Measurements from ENCODE around the gene ITGA11.
"Not testable (repeated sequence)": the region's sequence is repeated elsewhere in the genome, so short reads cannot be mapped to it uniquely, and the experiment has no call there.

Gene ITGA11

GRCh38 chr15:68425428-68426060 is 6.4 kb downstream of the ITGA11 start:
- no peak for DNase-seq

DNA sequence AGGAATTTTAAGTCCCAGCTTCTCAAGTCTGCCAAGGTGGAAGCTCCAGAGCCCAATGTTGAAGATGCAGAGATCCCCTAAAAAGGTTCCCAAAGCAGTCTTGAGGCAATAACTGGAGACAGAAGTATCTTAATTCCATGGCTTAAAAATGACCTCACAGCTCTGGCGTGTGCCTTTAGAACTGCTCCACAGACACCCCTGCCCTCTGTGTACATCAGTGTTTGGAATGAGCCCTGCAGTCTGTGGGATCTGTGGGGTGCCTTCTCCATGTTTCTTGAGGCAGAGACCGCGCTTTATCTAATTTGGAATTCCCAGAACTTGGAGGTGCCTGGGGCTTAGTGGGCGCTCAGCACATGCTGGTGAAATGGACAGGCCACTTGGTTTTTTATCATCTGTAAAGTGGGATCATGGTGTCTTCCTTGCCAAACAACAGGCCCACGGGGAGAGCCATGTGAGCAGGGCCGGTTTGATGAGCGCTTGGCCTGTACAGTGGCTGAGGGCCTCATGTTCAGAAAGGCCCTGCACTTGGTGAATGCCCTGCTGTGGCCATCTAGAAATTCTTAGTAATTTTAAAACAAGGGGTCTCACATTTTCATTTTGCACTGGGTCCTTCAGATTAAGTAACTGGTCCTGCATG is 7.1 kb downstream of the ITGA11 start:
- no peak for DNase-seq

DNA sequence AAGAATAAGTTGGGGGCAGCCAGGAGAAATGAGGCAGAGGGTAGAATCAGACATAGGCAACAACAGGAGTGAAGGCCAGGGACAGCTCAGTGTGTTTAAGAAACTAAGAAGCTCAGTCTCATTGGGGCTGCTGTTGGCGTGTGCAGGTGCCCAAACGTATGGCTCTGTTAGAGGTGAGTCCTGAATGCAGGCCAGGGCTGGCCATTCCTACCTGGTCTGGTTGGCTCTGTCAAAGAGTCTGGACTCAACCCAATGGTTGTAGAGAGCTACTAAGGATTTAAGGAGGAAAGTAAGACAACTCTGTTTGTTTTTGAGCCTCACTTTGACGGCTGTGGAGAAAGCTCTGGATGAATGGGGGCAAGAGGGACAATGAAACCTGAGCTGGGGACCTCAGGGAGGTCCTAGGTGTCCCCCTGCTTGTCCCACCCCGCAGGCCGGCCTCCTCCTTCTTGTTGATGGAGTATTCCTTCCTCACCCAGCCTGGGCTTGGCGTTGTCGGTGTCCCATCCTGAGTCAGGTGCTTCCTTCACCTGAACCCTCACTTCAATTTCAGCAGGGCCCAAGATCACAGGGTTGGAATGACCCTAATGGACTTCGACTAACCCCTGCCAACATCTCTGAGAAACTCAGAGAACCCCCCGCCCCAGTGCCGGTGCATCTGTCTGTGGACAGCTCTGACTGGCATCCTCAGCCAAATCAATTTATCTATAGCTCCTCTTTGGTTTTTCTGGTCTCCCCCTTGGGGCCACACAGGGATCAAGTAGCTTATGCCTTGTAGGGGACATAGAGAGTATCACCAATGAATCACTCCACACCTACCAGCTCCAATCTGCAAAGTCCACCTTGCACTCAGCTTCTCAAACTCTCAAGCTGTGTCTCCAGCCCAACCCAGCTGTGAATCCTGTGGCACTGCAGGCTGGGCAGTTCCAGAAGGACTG is 8.3 kb downstream of the ITGA11 start:
- DNase-seq: no peak

GRCh38 chr15:68422403-68423145 is 9.4 kb downstream of the ITGA11 start:
- not testable (repeated sequence) for DNase-seq

GRCh38 chr15:68421798-68422402 is 10.1 kb downstream of the ITGA11 start:
- no peak for DNase-seq

- DNase-seq: no peak
These were observed 10.8 kb downstream of the ITGA11 start for GRCh38 chr15:68421115-68421551.

DNA sequence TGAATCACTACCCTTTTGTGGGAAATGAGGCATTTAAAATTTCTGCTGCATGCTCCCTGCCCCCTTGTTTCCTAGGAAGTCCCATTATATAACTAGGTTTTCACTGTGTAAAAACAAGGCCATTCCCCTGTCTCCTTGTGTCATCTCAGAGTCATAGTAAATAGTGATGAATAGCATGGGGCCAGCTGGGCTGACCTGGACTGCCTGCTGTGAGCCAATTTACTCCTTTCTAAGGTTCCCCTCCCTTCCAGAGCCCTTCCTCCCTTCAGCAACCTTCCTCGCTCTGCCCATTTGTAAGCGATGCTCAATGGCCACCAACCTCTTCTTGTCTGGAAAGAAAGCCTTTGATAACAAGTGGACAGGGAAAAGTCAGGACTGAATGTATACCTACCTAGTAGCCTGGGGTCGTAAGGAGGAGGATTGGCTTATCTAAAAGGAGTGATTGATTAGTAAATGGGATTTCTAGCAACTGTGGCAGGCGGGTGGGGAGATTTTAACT is 11.7 kb downstream of the ITGA11 start:
- DNase-seq: no peak

DNA sequence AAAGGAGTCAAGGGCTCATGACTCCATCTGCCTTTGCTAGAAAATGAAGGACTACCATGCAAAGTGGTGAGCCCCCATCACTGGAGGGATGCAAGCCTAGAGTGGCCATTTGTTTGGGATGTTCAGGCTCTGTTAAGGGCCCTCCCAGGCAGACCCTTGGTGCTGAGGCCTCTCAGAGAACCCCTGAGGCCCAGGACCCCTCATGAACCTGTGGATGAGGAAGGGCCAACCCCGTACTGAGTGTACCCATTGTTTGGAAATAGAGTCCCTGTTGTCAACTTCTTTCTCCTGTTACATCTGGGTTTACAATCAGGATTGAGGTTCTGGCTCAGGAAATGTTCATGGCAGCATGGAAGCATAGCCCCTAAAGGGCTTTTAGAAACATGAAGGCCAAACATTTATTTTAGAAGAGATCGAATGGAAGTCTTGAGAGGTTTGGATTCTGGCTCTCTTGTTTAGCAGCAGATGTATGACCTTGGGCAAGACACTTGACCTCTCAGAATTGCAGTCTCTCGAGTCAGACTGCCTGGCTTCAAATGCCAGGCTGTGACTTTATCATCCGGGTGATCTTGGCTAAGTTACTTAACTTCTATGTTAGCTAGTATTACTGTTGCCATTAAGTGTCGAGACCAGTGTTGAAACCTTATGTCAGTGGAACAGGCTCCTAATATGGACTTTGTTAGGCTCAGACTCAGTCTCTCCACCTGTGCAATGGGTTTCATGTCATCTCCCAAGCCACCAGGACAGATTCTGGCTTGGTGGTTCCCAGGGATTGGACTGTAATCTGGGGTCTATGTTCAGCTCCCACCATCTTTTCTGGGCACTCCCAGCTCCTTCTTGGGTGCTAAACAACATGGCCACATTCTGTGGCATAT is 12.4 kb downstream of the ITGA11 start:
- no peak for DNase-seq

DNA sequence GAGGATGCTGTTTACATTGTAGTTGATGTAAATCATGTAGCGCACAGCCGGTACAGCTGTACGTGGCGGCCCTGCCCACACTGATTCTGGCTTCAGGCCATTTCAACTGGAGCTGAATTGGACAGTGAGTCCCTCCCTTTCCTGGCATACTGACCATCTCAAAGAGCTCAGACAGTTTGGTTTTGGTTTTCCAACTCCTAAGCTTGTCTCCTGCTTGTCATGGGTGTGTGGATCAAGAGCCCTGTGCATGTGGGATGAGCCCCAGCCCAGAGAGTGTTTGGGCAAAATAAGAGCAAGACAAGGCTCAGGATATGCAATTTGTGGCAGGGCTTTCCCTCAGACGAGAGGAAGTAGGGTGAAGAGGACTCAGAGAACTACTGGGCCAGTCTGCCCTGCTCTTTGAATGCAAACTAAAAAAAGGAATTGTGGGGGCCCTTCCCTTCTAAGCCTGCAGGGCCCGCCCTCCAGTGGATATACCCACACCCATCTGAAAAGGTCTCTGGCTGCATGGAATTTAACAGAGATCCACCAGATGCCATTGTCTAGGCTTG is 13.3 kb downstream of the ITGA11 start:
- DNase-seq: no peak

- no peak for DNase-seq
These were observed 14.1 kb downstream of the ITGA11 start for GRCh38 chr15:68417897-68418296.

- DNase-seq: no peak
These were observed 14.9 kb downstream of the ITGA11 start for GRCh38 chr15:68417051-68417450.

DNA sequence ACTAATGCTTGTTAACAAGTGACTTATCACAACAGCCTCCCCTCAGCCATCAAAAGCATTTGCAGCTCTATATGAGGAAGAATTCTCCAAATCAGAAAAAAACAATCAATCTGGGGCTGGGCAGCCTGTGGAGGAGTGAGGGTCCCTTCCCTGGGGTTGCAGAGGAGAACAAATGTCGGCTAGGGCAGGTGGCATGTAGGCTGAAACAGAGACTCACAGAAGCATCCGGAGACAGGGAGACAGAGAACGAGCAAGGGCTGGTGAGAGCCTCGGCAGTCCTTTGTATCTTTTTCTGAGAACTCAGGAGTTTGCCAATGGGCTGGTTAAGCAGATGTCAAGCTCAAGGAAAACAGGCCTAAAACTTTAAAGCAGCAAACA is 15.8 kb downstream of the ITGA11 start:
- no peak for DNase-seq

DNA sequence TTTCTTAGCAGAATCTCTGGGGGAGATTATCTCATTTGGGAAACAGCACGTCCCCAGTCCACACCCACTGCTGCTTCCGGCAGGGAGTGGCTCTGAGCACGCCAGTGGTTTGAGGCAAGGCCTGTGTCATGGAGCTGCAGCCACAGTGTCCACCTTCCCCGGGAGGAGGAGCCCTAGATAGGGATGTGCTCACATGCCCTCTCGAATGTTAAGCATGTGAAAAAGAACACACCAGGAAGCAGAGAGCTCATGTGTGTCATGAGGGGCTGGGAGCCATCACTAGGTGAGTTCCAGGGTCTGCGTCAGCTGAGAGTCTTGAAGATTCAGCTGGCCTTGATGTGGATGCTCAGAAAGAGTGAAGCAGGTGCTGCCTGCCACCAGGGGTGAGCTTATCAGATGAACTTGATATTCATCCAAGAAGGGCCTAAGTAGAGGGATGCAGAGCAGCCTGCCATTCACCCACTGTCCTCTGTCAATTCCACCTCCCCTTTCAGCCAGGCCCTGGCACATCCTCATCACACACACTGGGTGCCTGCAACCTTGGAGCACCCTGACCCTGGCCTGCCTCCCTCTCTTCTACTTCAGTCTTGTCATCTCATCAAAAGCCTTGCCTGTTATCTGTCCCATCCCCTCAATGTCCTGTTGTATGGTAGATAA is 16.3 kb downstream of the ITGA11 start:
- DNase-seq: no peak

DNA sequence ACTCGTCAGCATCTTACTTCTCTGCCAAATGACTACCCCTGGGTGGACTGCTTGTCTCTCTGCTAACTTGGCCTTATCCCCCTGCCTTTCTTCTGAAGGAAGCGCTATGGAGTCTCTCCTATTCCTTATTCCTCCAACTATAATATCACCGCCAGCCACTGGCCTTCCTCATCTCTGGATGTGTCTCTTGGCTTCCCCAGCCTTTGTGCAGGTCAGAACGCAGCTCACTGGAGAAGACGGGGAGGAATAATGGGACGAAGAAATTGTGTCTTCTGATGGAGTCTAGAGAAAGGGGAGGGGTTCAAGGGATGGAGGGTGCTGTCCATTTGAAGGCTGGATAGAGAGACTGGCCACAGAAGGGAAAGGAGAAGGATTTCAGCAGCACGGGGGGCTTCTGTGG is 16.9 kb downstream of the ITGA11 start:
- no peak for DNase-seq

GRCh38 chr15:68414591-68414990 is 17.4 kb downstream of the ITGA11 start:
- no peak for DNase-seq

DNA sequence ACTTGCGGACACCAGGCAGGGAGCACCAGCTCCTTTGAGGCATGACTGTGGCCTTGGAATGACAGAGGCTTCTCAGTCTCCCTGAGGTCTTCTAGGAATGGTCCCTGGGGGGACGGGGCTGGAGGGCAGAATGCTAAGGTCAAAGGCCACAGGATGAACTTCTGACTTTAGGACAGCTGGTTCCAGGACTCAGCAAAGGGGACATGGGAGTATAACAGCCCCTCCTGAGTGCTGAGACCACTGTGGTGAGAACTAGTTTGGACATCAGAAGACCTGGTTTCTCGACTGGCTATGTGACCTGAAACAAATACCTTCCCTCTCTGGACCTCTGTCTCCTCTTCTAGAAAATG is 17.8 kb downstream of the ITGA11 start:
- DNase-seq: no peak

DNA sequence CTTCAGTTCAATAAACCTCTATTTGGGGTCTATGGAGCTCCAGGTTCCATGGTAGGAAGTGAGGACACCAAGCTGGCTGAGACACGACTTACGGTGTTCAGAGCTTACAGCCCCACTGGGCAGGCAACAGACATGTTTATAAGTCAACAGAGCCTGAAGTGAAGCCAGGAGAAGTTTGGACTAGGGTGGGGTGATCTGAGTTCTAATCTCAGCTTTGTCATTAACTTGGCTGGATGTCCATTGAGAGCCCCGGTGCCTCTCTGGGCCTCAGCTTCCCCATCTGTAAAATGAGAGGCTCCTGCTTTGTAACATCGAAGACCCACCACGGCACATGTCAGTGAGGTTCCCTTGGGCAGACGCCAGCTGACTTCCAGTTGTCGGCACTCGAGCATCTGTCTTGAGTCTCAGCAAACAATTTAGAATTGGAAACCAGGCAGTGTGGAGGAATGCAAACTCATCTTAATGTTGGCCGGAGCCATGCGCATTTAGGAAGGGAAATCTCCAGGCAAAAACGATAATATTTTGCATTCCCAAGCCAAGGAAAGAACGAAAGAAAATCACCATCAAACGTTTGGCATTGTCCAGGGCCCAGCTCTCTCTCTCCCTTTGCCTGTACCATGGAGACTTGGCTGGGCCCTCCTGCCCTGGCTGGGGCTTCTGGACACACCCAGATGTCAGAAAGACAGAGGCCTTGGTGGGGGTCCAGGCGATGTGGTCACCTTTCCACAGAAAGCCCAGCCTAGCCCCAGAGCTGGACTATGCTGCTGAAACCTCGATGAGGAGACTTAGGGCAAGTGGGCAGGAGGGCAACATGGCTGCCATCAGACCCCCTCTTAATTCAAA is 18.4 kb downstream of the ITGA11 start:
- no peak for DNase-seq

DNA sequence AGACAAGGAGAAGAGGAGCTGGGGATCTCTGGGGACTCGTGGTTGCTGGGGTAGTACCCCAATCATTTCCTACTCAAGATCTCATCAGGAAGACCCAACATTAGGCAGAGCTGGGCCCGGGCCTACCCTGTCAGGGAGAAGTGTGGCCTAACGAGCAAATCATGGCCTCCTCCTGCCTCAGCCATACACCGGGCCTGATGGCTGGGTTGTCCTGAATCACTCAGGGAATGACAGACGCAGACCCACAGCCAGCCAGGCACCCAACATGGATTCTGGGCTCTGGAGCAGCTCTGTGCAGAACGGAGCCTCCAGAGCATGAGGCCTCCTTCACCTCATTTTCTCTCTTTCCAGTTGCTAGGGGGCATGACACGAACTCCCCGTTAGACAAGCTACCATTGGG is 19.7 kb downstream of the ITGA11 start:
- no peak for DNase-seq

DNA sequence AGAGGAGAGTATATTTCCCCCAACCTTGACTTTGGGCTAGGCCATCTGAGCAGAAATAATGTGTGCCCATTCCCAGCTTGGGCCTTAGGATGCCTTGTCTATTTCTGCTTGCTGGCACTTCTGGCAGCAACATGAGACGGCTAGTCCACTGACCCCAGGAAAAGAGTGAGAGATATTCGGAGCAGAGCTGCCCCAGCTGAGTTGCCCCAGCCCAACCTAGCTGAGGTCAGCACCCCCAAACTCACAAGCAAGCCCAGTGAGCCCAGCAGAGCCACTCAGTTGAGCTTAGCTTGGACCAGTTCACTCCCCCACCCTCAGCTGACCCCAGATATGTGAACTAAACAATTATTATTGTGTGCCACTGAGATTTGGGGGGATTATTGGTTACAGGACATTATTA is 20.2 kb downstream of the ITGA11 start:
- no peak for DNase-seq

DNA sequence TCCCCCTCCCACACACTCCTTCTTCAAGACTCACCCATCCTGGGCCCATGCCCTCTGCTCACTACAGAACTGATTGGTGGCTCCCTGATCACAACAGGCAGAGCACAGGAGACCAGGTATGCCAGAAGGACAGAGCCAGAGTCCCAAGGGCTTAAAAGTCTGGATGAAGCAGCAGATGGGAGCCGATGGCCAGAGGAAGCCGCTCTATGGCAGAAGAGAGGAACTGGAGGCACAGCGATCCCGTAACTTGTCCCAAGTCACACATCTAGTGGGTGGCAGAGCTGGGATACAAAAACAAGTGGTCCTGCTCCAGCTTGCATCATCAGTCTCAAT is 20.7 kb downstream of the ITGA11 start:
- no peak for DNase-seq

All from activated CD4-positive, alpha-beta T cell treated with anti-CD3 and anti-CD28 coated beads, Interleukin-2, Interleukin-6, amounts not matched to agents 100 ng/mL and 50 ng/mL, durations not matched to agents 16 hours and 8 hours (primary cell).